NCI-H2196 treated with DMSO at 0.1 percent for 48 hours (cell line): Measurements from ENCODE around the gene SCNM1.

Source experiments
- DNase-seq: peaks from one replicate; lab custom pipeline; 2025; ENCODE audit not compliant: unreplicated experiment; lab: John Stamatoyannopoulos, UW

SCNM1 gene

GRCh38 chr1:151165738-151166504, at the start of gene SCNM1, which contains the start of gene LYSMD1:
Gene SCNM1, plus strand, starts transcription at chr1:151166144. Its CDS starts 9 bp downstream, at chr1:151166153.
Gene LYSMD1, minus strand, starts transcription at chr1:151165902. Its CDS starts 644 bp downstream, at chr1:151165258.
- peak; percentile 96 for DNase-seq

DNA sequence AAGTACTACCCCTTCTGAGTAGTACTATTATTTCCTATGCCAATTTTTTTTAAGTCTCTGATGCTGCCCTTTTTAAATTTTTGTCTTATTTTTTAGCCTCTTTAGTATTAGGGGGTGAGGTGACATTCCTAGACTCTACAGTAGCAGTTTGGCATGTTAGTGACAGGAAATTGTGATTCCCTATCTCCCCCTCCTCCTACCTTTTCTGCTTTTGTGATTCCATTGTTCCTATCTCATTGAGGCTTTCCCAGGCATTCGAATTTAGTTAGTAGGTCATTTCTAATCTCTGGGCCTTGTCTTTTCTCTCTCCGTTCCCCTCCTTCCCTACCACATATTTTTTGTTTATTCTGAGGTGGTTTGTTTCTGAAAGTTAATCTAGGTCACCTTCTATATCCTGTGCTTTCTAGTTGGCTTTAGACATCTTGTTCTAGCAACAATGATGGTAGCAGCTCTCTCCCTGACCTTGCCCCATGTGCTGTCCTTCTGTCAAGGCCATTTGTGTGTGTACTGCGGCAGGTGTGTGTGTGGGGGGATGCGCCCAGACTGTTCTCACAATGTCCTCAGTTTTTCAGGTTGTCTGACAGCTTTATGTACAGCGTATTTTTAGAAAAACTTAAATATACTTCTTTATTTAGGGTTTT, 41.1 kb upstream of the SCNM1 start:
- no peak for DNase-seq

DNA sequence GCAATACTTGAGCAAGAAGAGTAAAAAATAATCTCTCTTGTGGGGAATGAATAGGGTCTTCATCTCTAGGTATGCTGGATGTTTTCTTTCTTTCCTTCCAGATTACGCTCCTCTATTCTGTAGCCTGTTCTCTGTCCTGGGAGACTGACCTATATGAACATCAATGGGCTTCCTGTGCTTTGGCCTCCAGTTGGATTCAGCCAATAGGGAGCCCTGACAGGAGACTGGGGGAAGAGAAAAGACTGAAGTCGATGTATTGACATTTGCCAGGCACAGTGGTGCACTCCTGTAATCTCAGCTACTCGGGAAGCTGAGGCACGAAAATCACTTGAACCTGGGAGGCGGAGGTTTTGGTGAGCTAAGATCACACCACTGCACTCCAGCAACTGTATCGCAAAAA, 37.1 kb upstream of the SCNM1 start:
- DNase-seq: no peak

GRCh38 chr1:151130987-151131586, 34.9 kb upstream of the SCNM1 start:
- DNase-seq: no peak

DNA sequence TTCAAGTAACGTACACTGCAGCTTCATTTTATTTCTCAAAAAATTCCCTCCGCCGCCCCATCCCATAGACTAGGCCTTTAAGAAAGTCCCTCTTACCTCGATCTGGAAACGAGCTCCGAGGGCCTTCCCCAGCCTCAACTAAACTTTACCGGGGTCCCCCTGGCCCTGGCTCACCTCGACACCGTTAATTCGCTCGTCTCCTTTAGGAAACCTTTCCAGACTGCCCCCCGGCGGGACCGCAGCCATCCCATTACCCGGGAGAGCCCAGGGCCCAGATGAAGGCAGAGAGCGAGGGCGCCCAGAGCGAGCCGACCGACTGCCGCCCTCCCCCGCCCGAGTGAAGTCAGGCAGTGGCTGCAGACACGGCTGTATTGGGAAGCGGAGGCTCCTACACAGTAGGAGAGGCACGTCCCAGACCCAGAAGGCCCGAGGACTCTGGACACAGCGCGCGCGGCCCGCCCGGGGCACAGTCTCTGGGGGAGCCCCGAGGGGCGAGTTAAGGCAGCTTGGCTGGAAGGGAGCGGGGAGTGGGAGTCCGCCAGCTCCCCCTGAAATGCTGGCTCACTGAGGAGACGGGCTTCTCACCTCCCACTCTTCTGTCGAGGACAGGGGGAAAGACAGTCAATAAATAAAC, 34.1 kb upstream of the SCNM1 start:
- no peak for DNase-seq

- no peak for DNase-seq
These were observed 33.5 kb upstream of the SCNM1 start for GRCh38 chr1:151132335-151133017.

GRCh38 chr1:151133018-151133806, 32.7 kb upstream of the SCNM1 start:
- DNase-seq: no peak

DNA sequence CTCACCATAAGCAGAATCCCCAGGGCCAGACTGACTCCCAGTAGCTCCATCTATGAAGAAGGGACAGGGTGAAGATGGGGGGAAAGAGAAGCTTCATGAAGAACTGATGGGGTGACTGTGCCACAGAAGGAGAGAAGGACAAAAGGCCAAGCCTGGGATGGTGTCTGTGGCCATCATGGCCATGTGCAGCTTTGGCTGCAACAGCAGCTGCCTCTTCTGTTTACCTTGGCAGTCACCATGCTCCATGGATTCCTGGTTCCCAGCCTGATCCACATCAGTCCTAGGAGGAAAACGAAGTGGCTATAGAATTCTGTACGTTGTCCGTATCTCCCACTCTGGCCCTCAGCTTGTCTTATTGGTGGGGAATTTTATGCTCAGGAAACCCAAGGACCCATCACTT, 31.5 kb upstream of the SCNM1 start:
- DNase-seq: no peak

DNA sequence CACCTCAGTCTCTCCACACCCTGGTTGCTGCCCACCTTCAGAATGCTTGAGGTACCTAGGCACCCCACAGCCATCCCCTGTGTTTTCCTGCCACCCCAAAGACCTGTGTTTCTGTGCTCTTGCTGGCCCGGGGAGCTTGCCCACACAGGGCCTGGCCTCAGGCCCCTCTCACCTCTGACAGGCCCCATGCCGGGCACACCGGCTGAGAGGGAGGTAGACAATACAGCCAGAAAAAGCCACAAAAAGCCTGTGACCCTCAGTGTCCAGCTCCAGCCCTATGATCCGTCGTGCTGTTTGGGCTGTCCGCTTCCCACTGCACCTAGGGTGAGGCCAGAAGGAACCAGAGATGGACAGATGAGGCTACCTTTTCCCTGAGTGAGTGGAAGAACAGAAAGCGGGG, 31.0 kb upstream of the SCNM1 start:
- no peak for DNase-seq

DNA sequence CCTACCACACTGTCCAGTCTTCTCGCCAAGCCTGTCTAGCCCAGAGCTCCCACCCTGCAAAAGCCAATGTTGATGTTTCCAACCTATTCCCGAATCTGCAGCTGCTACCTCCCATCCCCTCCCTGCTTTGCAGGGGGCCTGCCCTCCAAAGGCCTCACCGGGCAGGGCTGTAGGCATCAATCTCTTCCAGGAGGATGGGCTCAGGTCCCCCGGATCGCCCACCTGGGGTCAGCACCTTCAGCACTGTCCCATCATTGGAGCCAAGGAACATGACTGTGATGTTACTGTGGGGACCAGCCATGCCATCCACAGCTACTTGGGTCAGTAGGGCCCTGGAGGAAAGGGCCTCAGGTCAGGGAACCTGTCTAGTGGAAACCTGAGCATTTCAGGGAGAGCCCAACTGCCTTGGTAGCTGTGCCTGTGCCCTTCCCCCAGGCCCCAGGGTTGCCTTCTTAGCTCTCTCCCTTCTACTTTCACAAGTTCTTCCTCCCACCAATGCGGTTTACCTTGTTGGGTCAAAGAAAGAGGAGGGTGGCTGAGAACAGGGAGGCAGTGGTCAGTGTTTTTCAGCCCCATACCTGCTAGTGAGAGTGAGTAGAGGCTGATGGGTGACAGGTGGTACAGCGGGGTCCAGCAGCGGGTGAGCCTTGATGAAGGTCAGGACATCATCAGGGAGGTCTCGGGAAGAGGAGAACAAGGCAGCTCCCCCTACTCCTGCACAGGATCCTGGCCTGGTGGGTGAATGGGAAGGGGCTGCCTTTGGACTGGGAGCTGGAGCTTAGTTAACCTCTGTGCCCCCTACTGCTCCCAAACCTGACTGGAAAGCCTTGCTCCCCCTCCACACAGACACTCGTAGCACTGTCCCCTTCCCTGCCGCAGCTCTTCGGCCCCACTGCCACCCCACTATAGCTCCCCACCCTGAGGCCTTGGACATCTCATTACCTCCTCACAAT, 30.2 kb upstream of the SCNM1 start:
- DNase-seq: no peak

- no peak for DNase-seq
These were observed 28.2 kb upstream of the SCNM1 start for GRCh38 chr1:151137789-151138188.

DNA sequence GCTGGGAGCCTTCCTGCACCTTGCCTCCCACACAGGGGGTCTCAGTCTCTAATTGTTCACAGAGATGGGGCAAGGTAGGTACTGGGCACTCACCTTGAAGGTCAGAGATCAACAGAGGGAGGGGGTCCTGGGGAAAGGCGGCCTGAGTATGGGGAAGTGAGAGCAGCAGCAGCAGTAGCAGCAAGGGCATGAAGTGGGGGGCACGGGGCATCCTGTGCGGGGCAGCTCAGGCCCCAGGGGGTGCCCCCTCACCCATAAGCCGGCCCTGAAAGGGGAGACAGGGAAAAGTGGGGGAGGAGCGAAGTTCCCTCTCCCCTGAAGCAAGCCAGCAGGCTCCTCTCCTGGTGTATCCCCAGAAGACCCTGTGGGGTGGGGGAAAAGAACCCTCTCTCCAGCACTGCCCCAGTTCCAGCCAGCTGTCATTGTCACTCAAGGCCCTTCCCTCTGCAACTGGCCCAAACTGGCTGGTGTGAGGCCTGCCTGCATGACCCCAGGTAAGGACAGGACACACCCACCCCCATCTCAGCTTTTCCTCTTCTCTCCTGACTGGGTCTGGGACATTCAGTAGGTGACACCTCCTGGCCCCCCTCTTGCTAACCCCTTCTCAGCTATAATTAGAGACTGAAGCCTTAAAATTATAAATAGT, 23.4 kb upstream of the SCNM1 start:
- no peak for DNase-seq

DNA sequence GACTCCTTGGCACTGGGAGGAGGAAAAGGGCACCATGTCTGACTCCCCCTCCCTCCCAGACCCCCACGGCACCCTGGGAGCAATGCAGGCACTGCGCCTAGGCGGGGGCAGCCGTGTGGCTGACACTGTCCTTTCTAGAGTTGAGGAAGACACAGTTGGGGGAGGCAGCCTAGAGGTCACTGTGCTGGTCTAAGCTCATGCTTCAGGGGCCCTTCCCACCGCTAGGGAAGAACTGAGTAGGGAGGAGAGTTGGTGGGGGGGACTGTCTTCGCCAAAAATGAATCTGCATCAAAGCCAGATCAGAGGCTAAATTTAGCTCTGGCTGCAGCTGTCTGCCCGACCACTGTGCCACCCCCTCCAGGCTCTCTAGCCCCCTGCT, 22.9 kb upstream of the SCNM1 start:
- DNase-seq: no peak

DNA sequence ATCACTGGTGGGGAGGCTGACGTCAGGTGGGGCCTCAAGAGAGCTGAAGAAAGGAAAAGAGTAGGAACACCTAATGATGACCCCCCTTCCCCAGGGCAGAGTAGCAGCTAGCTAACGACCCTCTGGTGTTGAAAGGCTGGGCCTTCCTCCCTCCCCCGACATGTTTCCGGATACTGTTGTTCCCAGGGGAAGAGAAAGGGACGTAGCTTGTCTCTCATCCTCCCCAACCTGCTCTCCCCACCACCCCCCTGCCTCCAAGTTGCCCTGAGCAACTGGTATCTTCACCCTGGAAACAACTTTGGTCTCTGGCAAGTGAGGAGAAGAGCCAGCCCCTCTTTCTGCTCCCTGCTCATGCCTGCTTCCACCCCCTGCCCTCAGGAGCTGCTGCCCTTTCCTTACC, 22.0 kb upstream of the SCNM1 start:
- no peak for DNase-seq

GRCh38 chr1:151144474-151145303, 21.3 kb upstream of the SCNM1 start:
- no peak for DNase-seq

GRCh38 chr1:151145304-151146071, 20.5 kb upstream of the SCNM1 start:
- no peak for DNase-seq

GRCh38 chr1:151146072-151146411, 19.9 kb upstream of the SCNM1 start:
- no peak for DNase-seq
